RKO (cell line): ENCODE data around the gene DRAXIN.
A peak's percentile ranks its signal among the peaks of the same experiment; 100 is the strongest.

Experiments
- DNase-seq: peaks from one replicate; pipeline ENCODE4 v3.0.0-alpha.2; 2016; ENCODE audit warnings: low spot score

DRAXIN gene

DNA sequence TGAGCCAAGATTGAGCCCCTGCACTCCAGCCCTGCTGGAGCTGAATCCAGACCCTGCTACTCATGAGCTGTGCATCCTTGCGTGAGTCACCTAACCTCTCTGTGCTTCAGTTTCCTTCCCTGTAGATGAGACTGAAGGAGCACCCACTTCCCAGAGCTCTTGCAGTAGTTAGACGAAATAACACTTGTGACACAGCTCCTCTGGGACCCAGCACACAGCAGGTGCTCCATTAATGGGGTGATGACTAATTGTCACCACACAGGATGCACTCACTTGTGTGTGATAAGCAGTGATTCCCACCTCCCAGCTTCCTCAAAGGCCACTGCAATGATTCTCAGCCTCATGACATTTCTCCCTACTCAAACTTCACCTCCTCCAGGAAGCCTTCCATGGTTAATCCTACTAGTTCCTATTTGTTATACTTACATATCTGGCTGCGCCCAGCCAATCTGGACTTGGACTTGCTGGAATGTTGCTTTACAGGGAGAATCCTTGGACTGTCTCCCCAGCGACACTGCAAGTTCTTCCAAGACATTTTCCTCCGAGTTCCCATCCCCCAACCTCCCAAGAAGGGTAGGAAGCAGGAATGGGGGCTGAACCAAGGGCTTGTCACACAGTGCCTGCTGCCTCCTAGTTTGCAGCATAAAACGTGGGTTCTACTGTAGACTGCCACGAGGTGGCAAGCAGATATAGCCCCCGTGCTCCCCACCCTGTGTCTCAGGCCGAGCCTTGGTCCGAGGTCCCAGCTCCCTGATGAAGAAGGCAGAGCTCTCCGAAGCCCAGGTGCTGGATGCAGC lies 17.2 kb downstream of the DRAXIN start:
- DNase-seq: peak; percentile 69

GRCh38 chr1:11711490-11711889 lies 20.0 kb downstream of the DRAXIN start:
- no peak for DNase-seq

DNA sequence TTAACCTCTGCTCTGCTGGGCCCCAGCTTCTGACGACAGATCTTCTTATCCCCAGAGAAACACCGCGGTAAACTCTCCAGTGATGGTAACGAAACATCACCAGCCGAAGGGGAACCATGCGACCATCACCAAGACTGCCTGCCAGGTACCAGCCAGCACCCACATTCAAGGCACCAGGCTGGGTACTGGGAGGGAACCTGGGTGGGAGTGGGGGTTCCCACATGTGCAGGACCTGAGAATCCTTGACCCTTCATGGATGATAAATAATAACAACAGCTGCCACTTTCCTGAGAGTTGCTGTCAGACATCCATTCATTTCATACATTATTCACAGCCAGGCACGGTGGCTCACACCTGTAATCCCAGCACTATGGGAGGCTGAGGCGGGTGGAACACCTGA lies 20.8 kb downstream of the DRAXIN start:
- no peak for DNase-seq

- DNase-seq: no peak
These were observed 21.6 kb downstream of the DRAXIN start for GRCh38 chr1:11713095-11713494.

GRCh38 chr1:11714831-11715575 lies 23.5 kb downstream of the DRAXIN start:
- no peak for DNase-seq

- peak; percentile 53 for DNase-seq
These were observed 28.0 kb downstream of the DRAXIN start for GRCh38 chr1:11719313-11720032.

DNA sequence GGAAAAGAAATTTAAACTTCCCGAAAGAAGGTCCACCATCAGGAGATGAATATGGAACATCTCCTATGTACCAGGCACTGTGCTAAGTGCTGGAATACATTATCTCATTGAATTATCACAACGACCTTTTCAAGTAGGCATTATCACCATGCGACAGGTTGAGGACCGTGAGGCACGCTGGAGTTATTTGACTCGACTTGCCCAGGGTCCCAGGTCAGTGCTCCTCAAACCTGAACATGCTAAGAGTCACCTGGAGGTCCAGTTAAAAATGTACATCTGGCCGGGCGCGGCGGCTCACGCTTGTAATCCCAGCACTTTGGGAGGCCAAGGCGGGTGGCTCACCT lies 28.5 kb downstream of the DRAXIN start:
- no peak for DNase-seq

GRCh38 chr1:11720525-11720924 lies 29.0 kb downstream of the DRAXIN start:
- DNase-seq: no peak

DNA sequence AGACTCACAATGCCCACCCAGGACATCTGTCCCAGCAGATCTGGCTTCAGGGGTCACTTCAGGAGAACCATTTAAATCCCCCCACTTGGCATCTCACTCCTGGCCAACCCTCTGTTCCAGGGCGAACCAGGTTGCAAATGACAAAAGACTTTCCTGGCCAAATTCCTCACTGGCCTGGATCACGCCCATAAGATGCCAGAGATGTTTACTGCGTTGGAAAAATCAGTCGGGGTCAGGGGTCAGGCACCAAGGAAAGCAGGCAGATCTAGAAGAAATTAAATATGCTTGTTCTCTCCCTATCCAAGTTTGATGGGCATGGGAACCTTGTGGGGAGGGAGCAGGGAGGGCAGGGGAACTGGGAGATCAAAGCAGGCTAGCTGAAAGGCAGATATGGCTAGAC lies 29.8 kb downstream of the DRAXIN start:
- no peak for DNase-seq

GRCh38 chr1:11722538-11722937 lies 31.0 kb downstream of the DRAXIN start:
- DNase-seq: no peak

DNA sequence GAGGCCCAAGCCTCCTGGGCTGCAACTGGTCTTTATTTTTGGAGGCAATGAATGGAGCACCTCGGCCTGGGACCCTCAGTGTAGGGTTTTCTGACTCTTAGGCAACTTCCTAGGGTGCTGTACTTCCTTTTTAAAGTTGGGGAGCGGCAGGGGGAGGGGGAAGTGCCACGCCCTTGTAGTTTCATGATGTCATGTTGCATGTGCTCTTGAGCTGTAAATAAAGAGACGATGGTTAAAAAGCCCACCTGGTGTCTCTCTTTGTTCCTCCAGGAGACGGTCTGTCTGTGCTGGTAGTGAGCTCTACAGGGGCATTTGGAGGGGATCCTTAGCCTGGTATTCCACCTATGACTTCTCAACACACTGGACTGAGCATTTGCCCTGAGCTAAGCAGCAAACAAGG lies 34.1 kb downstream of the DRAXIN start:
- DNase-seq: no peak

- DNase-seq: no peak
These were observed 35.6 kb downstream of the DRAXIN start for GRCh38 chr1:11727119-11727518.

DNA sequence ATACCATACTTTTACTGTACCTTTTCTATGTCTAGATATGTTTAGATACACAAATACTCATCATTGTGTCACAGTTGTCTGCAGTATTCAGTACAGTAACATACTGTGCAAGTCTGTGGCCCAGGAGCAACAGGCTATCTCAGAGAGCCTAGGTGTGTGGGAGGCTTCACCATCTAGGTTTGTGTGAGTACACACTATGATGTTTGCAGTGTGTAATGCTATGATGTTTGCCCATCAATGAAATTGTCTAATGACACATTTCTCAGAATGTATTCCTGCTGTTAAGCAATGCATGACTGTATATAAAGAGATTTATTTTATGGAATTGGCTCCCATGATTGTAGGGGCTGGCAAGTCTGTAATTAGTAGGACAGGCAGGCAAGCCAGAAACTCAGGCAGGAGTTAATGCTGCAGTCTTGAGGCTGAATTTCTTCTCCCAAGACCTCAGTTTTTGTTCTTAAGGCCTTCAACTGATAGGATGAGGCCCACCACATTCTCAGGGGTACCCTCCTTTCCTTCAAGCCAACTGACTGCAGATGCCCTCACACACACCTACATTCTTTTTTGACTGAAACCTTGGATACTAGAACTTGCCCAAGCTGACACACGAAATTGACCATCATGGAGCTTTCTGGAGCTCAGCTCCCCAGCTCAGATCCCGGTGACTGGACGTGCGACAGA lies 36.8 kb downstream of the DRAXIN start:
- no peak for DNase-seq

DNA sequence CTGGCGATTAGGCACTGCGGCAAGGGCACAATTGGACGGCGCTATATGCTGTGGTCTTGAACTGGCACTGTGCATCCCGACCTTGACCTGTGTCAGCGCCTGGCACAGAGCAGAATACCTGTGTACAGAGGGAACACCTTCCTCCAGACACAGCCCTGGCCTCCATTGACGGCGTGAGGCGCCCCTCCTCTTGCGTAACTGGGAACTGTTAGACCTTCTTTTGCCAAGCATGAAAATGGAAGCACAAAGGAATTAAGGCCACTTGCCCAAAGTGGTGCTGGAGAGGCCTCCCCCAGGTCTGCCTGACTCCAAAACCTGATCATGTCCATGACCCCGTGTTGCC lies 37.6 kb downstream of the DRAXIN start:
- no peak for DNase-seq

- DNase-seq: no peak
These were observed 38.3 kb downstream of the DRAXIN start for GRCh38 chr1:11729498-11730428.

- DNase-seq: no peak
These were observed 39.0 kb downstream of the DRAXIN start for GRCh38 chr1:11730429-11730891.

DNA sequence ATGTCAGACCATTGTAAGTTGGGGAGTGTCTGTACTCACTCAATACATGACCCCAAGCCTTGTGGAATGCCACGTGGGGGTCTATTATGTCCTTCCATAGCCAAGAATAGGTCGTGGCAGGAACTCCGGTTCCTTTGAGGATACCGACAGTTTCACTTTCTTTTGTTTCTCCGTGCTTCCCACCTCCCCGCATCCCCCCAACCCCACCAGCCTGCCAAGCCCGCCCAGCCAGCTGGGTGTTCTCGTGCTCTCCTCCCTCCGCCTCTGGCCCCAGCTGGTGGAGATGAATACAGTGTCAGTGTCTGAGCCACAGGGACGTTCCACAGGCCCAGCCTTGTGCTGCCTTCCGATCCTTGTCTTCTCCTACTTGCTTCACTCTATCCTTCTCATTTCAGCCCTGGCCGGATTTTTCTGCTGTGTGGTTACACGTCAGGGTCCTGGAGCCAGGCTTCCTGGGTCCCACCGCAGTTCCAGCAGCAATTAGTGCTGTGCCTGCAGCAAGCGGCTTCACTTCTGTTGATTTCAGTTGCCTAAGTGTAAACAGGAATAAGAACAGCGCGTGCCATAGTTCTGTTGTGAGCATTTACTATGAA lies 40.3 kb downstream of the DRAXIN start:
- no peak for DNase-seq

GRCh38 chr1:11733306-11733705 lies 41.8 kb downstream of the DRAXIN start:
- DNase-seq: no peak

DNA sequence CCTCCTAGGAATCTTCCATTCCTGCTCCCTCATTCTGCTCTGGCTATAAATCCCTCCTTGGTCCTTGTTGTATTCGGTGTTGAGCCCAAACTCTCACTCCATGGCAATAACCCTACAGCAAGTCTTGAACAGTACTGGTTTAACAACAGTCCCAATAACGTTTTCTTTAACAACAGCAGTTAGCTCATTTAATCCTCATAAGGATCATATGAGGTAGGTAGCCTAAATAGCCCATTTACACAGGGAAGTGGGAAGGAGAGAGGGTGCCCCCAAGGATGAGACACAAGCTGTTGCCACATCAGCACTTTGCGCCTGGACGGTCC lies 44.0 kb downstream of the DRAXIN start:
- DNase-seq: no peak

GRCh38 chr1:11735854-11736745 lies 44.6 kb downstream of the DRAXIN start, which contains the start of gene AGTRAP:
Gene AGTRAP (plus strand): TSS chr1:11736136. CDS start chr1:11736209, 73 bp downstream.
- peak; percentile 91 for DNase-seq
